K562 treated with DMSO at 1 percent for 4 hours (cell line): ENCODE measurements around the gene KCNC4. TPM values are rescaled to one million over a fixed set of nuclear protein-coding genes. Genes with fewer than 3 reads are reported as not detected.

Source experiments
- total RNA-seq: library from RNA; unstranded; fragments of 300-600 nt; gene quantifications from 2 replicates; pipeline ENCODE4 v1.2.3, GENCODE V29; 2022; ENCODE audit not compliant: insufficient read depth

Gene KCNC4
- 0.55 and 1.3 TPM in 2 replicates for total RNA-seq

DNA sequence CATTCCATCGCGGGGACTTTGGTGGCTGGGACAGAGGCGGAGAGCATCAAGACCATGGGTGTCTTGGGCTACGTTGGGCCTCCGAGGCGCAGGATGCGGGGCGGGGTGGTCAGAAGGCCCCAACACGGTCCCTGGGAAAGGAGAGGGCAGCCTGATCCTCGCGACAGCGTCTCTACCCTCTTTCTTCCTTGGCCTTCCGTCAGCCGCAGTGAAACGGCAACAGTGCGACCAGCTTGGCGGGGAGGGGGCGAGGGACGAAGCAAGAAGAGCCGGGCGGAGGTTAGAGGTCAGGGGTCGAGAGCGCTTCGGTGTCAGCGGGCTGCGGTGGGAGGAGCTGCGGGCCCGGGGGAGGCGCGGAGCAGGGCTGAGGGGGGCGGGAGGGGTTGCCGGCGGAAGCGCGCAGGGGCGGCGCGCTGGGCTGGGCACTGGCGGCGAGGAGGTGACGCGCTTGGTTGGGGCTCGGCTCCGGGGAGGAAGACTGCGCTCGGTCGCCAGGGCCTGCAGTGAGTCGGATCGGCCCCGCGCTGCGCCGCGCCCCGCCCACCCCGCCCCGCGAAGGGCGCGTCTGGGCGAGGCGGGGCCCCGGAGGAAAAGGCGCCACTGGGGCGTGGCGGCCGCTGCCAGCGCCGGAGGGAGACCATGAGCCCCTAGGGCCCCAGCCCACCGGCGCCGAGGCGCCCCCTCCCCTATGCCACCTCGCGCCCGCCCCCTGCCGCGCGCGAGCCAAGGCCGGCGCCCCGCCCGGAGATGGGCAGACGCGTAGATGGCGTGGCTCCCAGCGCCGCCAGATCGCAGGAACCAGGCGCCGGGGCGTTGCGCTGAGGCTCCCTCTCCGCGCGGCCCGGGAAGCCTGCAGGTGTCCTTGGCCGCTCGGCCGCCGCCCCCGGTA lies at the start of gene KCNC4:
TSS of gene KCNC4 (plus strand) at position 600 of the 889 bp plus-strand sequence. CDS start 1,186 bp downstream, outside the sequence.

Other genes starting within 250 kb of the KCNC4 start
- 84.9 and 96.0 TPM in 2 replicates for gene AHCYL1, start 225.5 kb upstream of the KCNC4 start, total RNA-seq
- 15.1 and 18.8 TPM in 2 replicates for gene STRIP1, start 175.7 kb upstream of the KCNC4 start, total RNA-seq
- gene ALX3, start 139.6 kb upstream of the KCNC4 start, total RNA-seq, result not detected in 2 replicates
- not detected in 2 replicates for gene UBL4B, start 97.9 kb upstream of the KCNC4 start, total RNA-seq
- gene SLC6A17, start 59.8 kb upstream of the KCNC4 start, total RNA-seq, result not detected in 2 replicates
- gene RBM15, start 129.1 kb downstream of the KCNC4 start, total RNA-seq, result 20.9 and 29.3 TPM in 2 replicates
- gene SLC16A4, start 180.7 kb downstream of the KCNC4 start, total RNA-seq, result 0.34 TPM in 1 of 2 replicates, not detected in the other
- gene LAMTOR5, start 197.4 kb downstream of the KCNC4 start, total RNA-seq, result 380 and 394 TPM in 2 replicates
- gene PROK1, start 240.8 kb downstream of the KCNC4 start, total RNA-seq, result not detected in 2 replicates